SK-N-SH treated with all-trans-retinoic acid at 6 μM for 48 hours (cell line): ENCODE data around the gene PDE9A.

ENCODE experiments used
- ATAC-seq: fragments of 200-7000 bp; cut with Tn5 transposase; 3 replicates; pipeline ENCODE4 v1.9.1; 2020; ENCODE audit warnings: mild to moderate bottlenecking, moderate library complexity
- ARNTL ChIP-seq: fragments of 450-650 bp; formaldehyde crosslinking; IDR thresholded peaks from 2 replicates; pipeline ENCODE4 v1.5.0; 2020; ENCODE audit warnings: low read depth, mild to moderate bottlenecking, moderate library complexity, borderline replicate concordance
- BACH2 ChIP-seq: fragments of 250-450 bp; sonication (Bioruptor Pico); IDR thresholded peaks from 2 replicates; pipeline ENCODE4 v1.9.0; 2021; ENCODE audit warnings: mild to moderate bottlenecking, borderline replicate concordance
- ESRRG ChIP-seq: fragments of 250-450 bp; sonication (Bioruptor Pico); IDR thresholded peaks from 2 replicates; pipeline ENCODE4 v1.6.1; 2021; ENCODE audit warnings: mild to moderate bottlenecking
- GLIS3 ChIP-seq: fragments of 250-450 bp; sonication (Bioruptor Pico); IDR thresholded peaks from 2 replicates; pipeline ENCODE4 v1.5.0; 2020; ENCODE audit warnings: mild to moderate bottlenecking, moderate library complexity
- ISL1 ChIP-seq: fragments of 250-450 bp; sonication (Bioruptor Pico); IDR thresholded peaks from 2 replicates; pipeline ENCODE4 v2.1.2; 2022; ENCODE audit warnings: mild to moderate bottlenecking, moderate library complexity
- PPARA ChIP-seq: fragments of 250-450 bp; sonication (Bioruptor Pico); IDR thresholded peaks from 2 replicates; pipeline ENCODE4 v1.5.0; 2020; ENCODE audit warnings: mild to moderate bottlenecking, borderline replicate concordance
- RARB ChIP-seq: fragments of 250-450 bp; sonication (Bioruptor Pico); IDR thresholded peaks from 2 replicates; pipeline ENCODE4 v1.8.0; 2021; ENCODE audit warnings: mild to moderate bottlenecking, moderate library complexity
- SNAI2 ChIP-seq: fragments of 250-450 bp; sonication (Bioruptor Pico); IDR thresholded peaks from 2 replicates; pipeline ENCODE4 v1.5.0; 2020; ENCODE audit warnings: mild to moderate bottlenecking, moderate library complexity
- TCF4 ChIP-seq: fragments of 250-450 bp; sonication (Bioruptor Pico); IDR thresholded peaks from 2 replicates; pipeline ENCODE4 v1.8.0; 2021; ENCODE audit warnings: mild to moderate bottlenecking, moderate library complexity, borderline replicate concordance
- TOX ChIP-seq: fragments of 250-450 bp; sonication (Bioruptor Pico); IDR thresholded peaks from 2 replicates; pipeline ENCODE4 v1.8.0; 2021; ENCODE audit warnings: mild to moderate bottlenecking, moderate library complexity, borderline replicate concordance
- ZC3H10 ChIP-seq: fragments of 250-450 bp; sonication (Bioruptor Pico); IDR thresholded peaks from 2 replicates; pipeline ENCODE4 v1.5.1; 2021; ENCODE audit warnings: mild to moderate bottlenecking, moderate library complexity
- ZFP3 ChIP-seq: fragments of 250-450 bp; sonication (Bioruptor Pico); IDR thresholded peaks from 2 replicates; pipeline ENCODE4 v1.5.0; 2020; ENCODE audit warnings: mild to moderate bottlenecking, moderate library complexity
- ZFP30 ChIP-seq: fragments of 450-650 bp; formaldehyde crosslinking; IDR thresholded peaks from 2 replicates; pipeline ENCODE4 v1.5.0; 2022; ENCODE audit warnings: mild to moderate bottlenecking, moderate library complexity
- ZNF565 ChIP-seq: fragments of 450-650 bp; formaldehyde crosslinking; conservative IDR thresholded peaks from 2 replicates; pipeline ENCODE4 v1.5.0; 2020; ENCODE audit warnings: low read depth, mild to moderate bottlenecking, moderate library complexity
- ZNF70 ChIP-seq: fragments of 450-650 bp; formaldehyde crosslinking; IDR thresholded peaks from 2 replicates; pipeline ENCODE4 v1.5.0; 2020; ENCODE audit warnings: mild to moderate bottlenecking, moderate library complexity
- ZNF8 ChIP-seq: fragments of 450-650 bp; formaldehyde crosslinking; IDR thresholded peaks from 2 replicates; pipeline ENCODE4 v1.5.0; 2020; ENCODE audit warnings: mild to moderate bottlenecking, moderate library complexity
- TF ChIP-seq, protein P1 (sequence below): fragments of 250-450 bp; sonication (Bioruptor Pico); IDR thresholded peaks from 2 replicates; pipeline ENCODE4 v1.8.0; 2020; ENCODE audit warnings: mild to moderate bottlenecking, moderate library complexity, borderline replicate concordance
- TF ChIP-seq, protein P2 (sequence below): fragments of 250-450 bp; sonication (Bioruptor Pico); IDR thresholded peaks from 2 replicates; pipeline ENCODE4 v1.8.0; 2021; ENCODE audit warnings: low read depth, mild to moderate bottlenecking, moderate library complexity, borderline replicate concordance
- TF ChIP-seq, protein P3 (sequence below): fragments of 250-450 bp; sonication (Bioruptor Pico); IDR thresholded peaks from 2 replicates; pipeline ENCODE4 v1.5.0; 2020; ENCODE audit warnings: mild to moderate bottlenecking, moderate library complexity
- TF ChIP-seq, protein P4 (sequence below): fragments of 250-450 bp; sonication (Bioruptor Pico); IDR thresholded peaks from 2 replicates; pipeline ENCODE4 v1.5.1; 2020; ENCODE audit warnings: low read depth, mild to moderate bottlenecking, moderate library complexity

Gene PDE9A

DNA sequence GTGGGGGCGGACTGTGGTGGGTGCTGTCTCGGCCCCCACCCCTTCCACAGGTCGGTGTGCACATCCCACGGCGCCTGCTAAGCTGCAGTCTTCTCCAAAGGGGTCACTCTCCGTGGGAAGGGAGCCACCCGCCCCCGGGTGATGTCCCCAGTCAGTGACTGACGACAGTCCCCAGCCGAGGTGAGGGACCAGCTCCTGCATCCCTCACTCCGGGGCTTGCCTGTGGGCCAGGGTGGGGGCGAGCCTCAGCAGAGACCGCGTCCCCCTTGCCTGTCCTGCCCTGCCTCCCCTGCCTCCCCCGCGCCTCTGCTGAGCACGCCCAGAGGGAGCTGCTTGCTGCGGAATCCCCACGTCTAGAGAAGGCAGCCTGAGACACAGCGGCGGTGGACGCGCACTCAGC is 35.9 kb upstream of the PDE9A start:
- no peak for TF ChIP-seq SNAI2
- no peak for ATAC-seq

DNA sequence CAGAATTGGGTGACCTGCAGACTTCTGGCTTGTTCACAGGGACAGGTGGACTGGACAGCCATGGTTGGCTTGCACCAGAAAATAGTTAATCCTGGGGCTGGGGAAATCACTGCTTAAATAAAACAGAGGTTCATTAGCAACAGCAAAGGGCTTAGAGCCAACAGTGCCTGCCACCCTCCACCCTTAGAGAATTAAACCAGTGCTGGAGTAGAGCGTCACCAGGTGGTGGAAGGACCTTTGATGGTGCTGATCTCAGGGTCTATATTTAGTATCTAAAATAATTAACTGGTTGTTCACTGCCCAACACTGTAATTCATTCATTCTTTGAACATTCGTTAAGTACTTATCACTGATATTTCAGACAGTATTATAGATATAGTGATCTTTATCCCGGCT is 34.7 kb upstream of the PDE9A start:
- TF ChIP-seq SNAI2 (no peak), GLIS3 (CRISPR knock-in tag) (no peak), ZNF70 (no peak), ZNF565 (CRISPR knock-in tag) (no peak), PPARA (CRISPR knock-in tag) (no peak), ISL1 (CRISPR knock-in tag) (no peak), BACH2 (CRISPR knock-in tag) (no peak), ARNTL (CRISPR knock-in tag) (no peak), TOX (no peak), ZFP3 (CRISPR knock-in tag) (no peak), RARB (CRISPR knock-in tag) (no peak), ZNF8 (CRISPR knock-in tag) (no peak), ZC3H10 (no peak)
- TF ChIP-seq, protein P1, sequence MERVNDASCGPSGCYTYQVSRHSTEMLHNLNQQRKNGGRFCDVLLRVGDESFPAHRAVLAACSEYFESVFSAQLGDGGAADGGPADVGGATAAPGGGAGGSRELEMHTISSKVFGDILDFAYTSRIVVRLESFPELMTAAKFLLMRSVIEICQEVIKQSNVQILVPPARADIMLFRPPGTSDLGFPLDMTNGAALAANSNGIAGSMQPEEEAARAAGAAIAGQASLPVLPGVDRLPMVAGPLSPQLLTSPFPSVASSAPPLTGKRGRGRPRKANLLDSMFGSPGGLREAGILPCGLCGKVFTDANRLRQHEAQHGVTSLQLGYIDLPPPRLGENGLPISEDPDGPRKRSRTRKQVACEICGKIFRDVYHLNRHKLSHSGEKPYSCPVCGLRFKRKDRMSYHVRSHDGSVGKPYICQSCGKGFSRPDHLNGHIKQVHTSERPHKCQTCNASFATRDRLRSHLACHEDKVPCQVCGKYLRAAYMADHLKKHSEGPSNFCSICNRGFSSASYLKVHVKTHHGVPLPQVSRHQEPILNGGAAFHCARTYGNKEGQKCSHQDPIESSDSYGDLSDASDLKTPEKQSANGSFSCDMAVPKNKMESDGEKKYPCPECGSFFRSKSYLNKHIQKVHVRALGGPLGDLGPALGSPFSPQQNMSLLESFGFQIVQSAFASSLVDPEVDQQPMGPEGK: no peak
- TF ChIP-seq, protein P2, sequence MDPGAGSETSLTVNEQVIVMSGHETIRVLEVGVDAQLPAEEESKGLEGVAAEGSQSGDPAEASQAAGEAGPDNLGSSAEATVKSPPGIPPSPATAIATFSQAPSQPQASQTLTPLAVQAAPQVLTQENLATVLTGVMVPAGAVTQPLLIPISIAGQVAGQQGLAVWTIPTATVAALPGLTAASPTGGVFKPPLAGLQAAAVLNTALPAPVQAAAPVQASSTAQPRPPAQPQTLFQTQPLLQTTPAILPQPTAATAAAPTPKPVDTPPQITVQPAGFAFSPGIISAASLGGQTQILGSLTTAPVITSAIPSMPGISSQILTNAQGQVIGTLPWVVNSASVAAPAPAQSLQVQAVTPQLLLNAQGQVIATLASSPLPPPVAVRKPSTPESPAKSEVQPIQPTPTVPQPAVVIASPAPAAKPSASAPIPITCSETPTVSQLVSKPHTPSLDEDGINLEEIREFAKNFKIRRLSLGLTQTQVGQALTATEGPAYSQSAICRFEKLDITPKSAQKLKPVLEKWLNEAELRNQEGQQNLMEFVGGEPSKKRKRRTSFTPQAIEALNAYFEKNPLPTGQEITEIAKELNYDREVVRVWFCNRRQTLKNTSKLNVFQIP (CRISPR knock-in tag): no peak
- TF ChIP-seq, protein P3, sequence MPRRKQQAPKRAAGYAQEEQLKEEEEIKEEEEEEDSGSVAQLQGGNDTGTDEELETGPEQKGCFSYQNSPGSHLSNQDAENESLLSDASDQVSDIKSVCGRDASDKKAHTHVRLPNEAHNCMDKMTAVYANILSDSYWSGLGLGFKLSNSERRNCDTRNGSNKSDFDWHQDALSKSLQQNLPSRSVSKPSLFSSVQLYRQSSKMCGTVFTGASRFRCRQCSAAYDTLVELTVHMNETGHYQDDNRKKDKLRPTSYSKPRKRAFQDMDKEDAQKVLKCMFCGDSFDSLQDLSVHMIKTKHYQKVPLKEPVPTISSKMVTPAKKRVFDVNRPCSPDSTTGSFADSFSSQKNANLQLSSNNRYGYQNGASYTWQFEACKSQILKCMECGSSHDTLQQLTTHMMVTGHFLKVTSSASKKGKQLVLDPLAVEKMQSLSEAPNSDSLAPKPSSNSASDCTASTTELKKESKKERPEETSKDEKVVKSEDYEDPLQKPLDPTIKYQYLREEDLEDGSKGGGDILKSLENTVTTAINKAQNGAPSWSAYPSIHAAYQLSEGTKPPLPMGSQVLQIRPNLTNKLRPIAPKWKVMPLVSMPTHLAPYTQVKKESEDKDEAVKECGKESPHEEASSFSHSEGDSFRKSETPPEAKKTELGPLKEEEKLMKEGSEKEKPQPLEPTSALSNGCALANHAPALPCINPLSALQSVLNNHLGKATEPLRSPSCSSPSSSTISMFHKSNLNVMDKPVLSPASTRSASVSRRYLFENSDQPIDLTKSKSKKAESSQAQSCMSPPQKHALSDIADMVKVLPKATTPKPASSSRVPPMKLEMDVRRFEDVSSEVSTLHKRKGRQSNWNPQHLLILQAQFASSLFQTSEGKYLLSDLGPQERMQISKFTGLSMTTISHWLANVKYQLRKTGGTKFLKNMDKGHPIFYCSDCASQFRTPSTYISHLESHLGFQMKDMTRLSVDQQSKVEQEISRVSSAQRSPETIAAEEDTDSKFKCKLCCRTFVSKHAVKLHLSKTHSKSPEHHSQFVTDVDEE (CRISPR knock-in tag): no peak
- TF ChIP-seq, protein P4, sequence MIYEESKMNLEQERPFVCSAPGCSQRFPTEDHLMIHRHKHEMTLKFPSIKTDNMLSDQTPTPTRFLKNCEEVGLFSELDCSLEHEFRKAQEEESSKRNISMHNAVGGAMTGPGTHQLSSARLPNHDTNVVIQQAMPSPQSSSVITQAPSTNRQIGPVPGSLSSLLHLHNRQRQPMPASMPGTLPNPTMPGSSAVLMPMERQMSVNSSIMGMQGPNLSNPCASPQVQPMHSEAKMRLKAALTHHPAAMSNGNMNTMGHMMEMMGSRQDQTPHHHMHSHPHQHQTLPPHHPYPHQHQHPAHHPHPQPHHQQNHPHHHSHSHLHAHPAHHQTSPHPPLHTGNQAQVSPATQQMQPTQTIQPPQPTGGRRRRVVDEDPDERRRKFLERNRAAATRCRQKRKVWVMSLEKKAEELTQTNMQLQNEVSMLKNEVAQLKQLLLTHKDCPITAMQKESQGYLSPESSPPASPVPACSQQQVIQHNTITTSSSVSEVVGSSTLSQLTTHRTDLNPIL (CRISPR knock-in tag): no peak
- no peak for ATAC-seq

DNA sequence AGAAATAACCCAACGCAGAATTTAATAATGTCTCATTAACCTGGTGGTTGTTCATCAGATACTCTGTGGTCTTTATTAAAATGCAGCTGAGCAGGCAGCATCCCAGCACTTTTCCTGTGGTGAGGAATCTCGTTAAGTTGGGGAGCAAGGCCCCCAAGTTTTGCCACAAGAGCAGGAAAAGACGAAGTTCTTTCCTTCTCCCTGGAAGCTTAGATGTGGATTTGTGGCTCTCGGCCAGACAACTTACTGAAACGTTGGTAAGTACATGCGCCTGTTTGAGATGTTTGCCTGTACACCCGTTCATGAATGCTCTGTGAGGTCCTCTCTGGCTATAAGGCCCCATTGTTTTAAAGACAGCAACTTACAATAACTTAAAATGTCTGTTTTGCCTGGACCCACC is 34.3 kb upstream of the PDE9A start:
- no peak for ATAC-seq
- no peak for TF ChIP-seq ESRRG (CRISPR knock-in tag)
- no peak for TF ChIP-seq TCF4 (CRISPR knock-in tag)
- TF ChIP-seq ZNF70: no peak
- TF ChIP-seq SNAI2: no peak
- TF ChIP-seq ZNF565 (CRISPR knock-in tag): no peak
- no peak for TF ChIP-seq ARNTL (CRISPR knock-in tag)
- no peak for TF ChIP-seq RARB (CRISPR knock-in tag)
- TF ChIP-seq ISL1 (CRISPR knock-in tag): no peak
- no peak for TF ChIP-seq TOX
- no peak for TF ChIP-seq ZFP30 (CRISPR knock-in tag)
- no peak for TF ChIP-seq ZNF8 (CRISPR knock-in tag)
- TF ChIP-seq, protein P4 (CRISPR knock-in tag): no peak
- TF ChIP-seq, protein P2 (CRISPR knock-in tag): no peak
- TF ChIP-seq, protein P3 (CRISPR knock-in tag): no peak
- TF ChIP-seq BACH2 (CRISPR knock-in tag): no peak
